GM12864 (cell line): Measurements from ENCODE around the gene CCDC150.

ENCODE experiments used
- DNase-seq: peaks from one replicate; pipeline ENCODE4 v3.0.0-alpha.2; 2011; ENCODE audit warnings: low read depth
- H3K4me3 ChIP-seq: 2 replicates; pipeline ENCODE4 v1.5.1; 2011; ENCODE audit warnings: mild to moderate bottlenecking, low read depth, low read length, control low read depth
- TF ChIP-seq, protein P1 (sequence below): IDR thresholded peaks from 2 replicates; pipeline ENCODE4 v1.5.1; 2011; ENCODE audit warnings: low read depth, mild to moderate bottlenecking, moderate library complexity, low read length, control low read depth, inconsistent platforms; ENCODE audit errors: missing control alignments

The CCDC150 gene

DNA sequence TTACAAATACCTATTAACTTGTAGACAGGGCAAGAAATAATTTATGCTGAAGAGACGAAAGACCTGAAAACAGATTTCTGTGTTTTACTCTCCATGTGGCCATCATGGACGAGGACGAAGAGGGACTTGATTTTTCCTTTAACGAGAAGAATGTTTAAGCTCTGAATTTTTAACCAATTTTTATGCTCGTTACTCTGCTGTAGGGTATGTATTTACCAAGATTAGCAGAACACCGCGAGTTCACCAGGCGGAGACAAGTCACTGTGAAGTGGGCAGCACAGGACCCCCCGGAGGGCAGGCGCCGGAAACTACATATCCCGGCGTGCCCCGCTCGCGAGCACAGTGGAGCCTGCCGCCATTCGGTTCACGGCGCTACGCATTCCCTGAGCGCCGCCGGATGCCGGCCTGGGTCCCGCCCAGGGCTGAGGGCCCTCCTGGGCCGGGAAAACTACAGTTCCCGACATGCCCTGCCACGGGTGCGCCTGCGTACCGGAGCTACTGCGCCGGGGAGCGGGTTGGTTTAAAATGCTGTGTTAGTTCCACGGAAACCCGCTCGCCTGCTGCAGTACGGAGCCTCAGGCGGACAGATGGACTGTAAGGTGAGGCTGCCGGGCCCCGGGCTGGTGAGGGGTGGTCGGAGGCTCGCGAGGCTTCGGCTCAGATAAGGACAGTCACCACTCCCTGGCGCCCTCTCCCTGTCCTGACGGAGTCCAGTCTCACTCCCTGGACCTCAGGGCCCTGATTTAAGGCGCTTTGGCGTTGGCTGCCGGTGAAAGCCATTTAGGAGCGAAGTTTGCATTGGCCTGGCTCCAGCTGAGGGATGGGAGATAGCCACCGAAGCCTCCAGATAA is at the start of gene CCDC150:
CCDC150 (plus strand) TSS at position 536 of the 851 bp plus-strand sequence; CDS start at position 588, 52 bp downstream.
- TF ChIP-seq, protein P1, sequence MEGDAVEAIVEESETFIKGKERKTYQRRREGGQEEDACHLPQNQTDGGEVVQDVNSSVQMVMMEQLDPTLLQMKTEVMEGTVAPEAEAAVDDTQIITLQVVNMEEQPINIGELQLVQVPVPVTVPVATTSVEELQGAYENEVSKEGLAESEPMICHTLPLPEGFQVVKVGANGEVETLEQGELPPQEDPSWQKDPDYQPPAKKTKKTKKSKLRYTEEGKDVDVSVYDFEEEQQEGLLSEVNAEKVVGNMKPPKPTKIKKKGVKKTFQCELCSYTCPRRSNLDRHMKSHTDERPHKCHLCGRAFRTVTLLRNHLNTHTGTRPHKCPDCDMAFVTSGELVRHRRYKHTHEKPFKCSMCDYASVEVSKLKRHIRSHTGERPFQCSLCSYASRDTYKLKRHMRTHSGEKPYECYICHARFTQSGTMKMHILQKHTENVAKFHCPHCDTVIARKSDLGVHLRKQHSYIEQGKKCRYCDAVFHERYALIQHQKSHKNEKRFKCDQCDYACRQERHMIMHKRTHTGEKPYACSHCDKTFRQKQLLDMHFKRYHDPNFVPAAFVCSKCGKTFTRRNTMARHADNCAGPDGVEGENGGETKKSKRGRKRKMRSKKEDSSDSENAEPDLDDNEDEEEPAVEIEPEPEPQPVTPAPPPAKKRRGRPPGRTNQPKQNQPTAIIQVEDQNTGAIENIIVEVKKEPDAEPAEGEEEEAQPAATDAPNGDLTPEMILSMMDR: no peak
- peak within 1 kb of the TSS; percentile 63 for H3K4me3 ChIP-seq
- peak; percentile 72 for DNase-seq

DNA sequence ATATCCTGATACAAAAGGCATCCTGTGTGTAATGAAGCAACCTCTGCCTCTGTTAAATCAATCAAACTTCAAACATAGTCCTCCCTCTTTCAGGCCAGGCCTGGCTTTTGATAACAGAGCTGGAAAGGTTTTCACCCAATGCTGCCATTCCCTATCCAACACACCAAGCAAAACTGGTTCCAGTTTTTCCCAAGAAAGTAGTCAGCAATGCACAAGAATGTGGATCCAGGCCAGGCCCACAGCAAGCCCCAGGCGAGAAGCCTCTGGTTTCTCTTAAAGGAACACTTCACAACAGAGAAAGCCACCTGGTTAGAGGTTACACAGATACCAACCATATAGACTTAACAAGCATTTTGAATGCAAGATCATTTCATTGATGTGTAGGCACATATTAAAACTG is 49.2 kb upstream of the CCDC150 start:
- H3K4me3 ChIP-seq: no peak overlapping the region
- TF ChIP-seq, protein P1: no peak
- no peak for DNase-seq

DNA sequence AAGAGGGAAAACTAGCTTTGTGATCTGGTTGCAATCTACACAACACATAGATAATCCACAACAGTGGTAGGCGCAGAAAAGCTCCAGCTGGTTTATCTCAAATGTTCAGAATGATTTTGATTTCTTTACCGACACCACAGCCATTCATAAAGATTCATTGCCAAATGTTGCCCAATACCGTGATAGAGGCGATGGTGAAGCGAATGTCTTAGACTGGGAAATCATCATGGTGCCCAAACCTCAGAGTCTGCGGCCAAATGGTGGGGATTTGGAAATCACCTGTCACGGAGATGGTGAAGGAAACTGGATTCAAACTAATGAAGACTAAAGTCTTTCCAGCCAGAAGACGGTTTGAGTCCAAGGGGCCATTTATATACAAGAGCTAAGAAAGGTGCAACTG is 48.5 kb upstream of the CCDC150 start:
- DNase-seq: no peak
- no peak overlapping the region for H3K4me3 ChIP-seq
- TF ChIP-seq, protein P1: no peak

DNA sequence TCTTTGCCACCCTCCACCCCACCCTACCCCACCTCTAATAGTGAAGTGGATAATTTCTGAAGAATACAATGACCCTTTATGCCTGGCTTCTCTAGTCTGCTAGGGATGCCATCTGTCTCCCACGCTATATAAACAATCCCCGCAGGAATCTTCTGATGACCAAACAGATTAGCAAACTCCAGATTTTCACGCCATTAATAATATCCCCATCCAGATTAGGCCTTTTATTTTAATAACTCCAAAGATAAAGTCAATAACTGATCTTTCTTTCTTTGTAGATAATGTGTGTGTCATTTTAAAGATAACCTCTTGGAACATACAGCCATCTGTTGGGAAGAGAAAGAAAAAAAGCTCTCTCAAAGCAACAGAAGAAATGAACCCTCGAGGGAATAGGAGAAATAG is 47.9 kb upstream of the CCDC150 start:
- TF ChIP-seq, protein P1: no peak
- no peak for DNase-seq
- no peak overlapping the region for H3K4me3 ChIP-seq

DNA sequence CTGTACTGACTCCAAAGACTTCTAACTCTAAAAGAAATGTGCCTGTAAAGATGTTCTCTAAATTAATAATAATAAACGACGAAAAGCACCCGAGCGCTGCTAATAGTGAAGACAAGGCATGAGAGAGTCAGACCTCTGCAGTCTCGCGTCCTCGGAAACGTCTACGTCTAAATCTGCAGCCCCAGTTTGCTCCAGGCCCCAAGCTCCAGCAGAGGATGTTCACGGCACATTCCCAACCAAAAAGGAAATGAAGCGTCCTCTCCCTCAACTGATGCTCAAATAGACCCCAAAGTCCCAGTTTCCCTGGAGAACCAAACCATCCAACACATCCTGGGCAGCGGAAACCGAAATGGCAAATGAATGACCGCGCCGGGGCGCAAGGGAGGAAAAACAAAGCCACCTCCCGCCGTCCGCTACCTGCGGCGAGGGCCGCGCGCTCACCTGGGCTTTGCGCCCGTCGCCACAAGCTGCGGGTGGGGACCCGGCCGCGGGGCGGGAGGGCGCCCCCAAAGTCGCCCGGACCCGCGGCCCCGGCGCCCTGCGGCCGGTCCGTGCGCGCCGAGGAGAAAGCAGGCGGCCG is 47.1 kb upstream of the CCDC150 start:
- TF ChIP-seq, protein P1: no peak
- no peak for DNase-seq

DNA sequence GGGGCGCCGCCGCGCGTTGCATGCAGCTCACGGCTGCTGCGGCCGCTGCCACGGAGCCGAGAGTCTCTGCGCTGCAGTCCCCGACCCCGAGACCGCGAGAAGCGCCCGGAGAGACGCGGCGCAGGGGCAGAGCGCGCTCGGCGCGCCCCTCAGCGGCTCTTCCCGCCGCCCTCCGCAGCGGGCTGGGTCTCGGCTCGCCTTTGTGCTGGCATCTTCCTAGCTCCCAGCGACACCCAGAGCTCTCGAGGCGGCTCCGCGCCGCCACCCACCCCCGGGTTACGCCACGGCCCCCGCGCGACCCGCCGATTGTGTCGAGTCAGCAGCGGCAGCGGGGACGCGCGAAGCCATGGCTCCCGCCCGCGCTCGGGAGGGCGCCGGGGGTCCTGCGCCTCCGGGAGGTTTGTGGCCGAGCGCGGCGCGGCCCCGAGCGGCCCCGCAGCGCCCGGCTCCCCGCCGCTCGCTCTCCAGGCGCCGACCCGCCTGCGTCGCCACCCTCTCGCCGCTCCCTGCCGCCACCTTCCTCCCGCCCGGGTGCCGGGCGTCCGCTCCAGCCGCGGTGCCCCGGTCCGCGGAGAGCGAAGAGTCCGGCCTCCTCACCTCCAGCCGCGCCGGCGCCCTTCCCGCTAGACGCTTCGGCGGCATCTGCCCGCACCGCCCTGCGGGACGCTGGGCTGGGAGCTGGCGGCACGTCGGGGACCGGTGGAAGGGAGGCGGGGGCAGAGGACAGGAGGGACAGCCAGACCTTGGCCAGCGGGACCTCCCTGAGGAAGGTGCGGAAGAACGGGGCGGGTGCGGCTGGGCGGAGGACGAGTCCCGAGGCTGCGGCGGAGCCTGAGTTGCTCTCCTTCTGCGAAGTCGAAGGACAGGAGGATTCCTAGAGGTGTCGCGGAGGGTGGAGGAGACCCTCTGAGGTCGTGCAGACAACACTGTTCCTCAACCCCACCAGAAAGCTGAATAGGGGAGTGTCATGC is 46.3 kb upstream of the CCDC150 start, which contains the start of gene HECW2:
HECW2 (minus strand) TSS at position 644 of the 971 bp plus-strand sequence.
- H3K4me3 ChIP-seq: peak within 1 kb of the TSS; percentile 54
- TF ChIP-seq, protein P1: no peak
- no peak for DNase-seq

More for the DNA sequence above, 47.1 kb upstream of the CCDC150 start:
- peak overlapping the region; percentile 54 for H3K4me3 ChIP-seq
